HG03457 (cell line): ENCODE results near the gene PTK7.

ENCODE experiments used
- ATAC-seq: cut with Tn5 transposase; IDR thresholded peaks from one replicate; pipeline ENCODE4 v1.9.1; 2021; ENCODE audit warnings: moderate number of reproducible peaks; ENCODE audit not compliant: unreplicated experiment

PTK7 gene

GRCh38 chr6:43082806-43083655, 6.9 kb downstream of the PTK7 start:
- ATAC-seq: no peak

- ATAC-seq: no peak
These were observed 10.0 kb downstream of the PTK7 start for GRCh38 chr6:43086022-43086658.

- ATAC-seq: no peak
These were observed 12.5 kb downstream of the PTK7 start for GRCh38 chr6:43088654-43089056.

- ATAC-seq: no peak
These were observed 13.4 kb downstream of the PTK7 start for GRCh38 chr6:43089467-43089866.

- ATAC-seq: no peak
These were observed 13.9 kb downstream of the PTK7 start for GRCh38 chr6:43089874-43090558.

GRCh38 chr6:43090559-43090956, 14.4 kb downstream of the PTK7 start:
- ATAC-seq: no peak

- no peak for ATAC-seq
These were observed 14.9 kb downstream of the PTK7 start for GRCh38 chr6:43091020-43091419.

- ATAC-seq: no peak
These were observed 15.4 kb downstream of the PTK7 start for GRCh38 chr6:43091436-43091991.

GRCh38 chr6:43092635-43093034, 16.5 kb downstream of the PTK7 start:
- ATAC-seq: no peak

- no peak for ATAC-seq
These were observed 17.5 kb downstream of the PTK7 start for GRCh38 chr6:43093436-43094289.

- ATAC-seq: no peak
These were observed 19.8 kb downstream of the PTK7 start for GRCh38 chr6:43095939-43096338.

GRCh38 chr6:43096451-43097097, 20.5 kb downstream of the PTK7 start:
- no peak for ATAC-seq

- no peak for ATAC-seq
These were observed 21.0 kb downstream of the PTK7 start for GRCh38 chr6:43097098-43097489.

GRCh38 chr6:43097502-43097901, 21.4 kb downstream of the PTK7 start:
- ATAC-seq: no peak

- ATAC-seq: no peak
These were observed 25.4 kb downstream of the PTK7 start for GRCh38 chr6:43101497-43101896.

- ATAC-seq: no peak
These were observed 27.3 kb downstream of the PTK7 start for GRCh38 chr6:43103253-43103876.

GRCh38 chr6:43105538-43106222, 29.6 kb downstream of the PTK7 start:
- no peak for ATAC-seq

- no peak for ATAC-seq
These were observed 31.4 kb downstream of the PTK7 start for GRCh38 chr6:43107344-43108062.
